Measurements from ENCODE around the gene RPS6KA2. TPM values are rescaled to one million over a fixed set of nuclear protein-coding genes. Genes with fewer than 3 reads are reported as not detected.

The RPS6KA2 gene
- total RNA-seq, 2 donors from 2014 or later = 7.8 to 13.6 TPM

GRCh38 chr6:166422201-166422940 is 204.7 kb downstream of the RPS6KA2 start:
- no peak overlapping the region for H3K27ac ChIP-seq

GRCh38 chr6:166420351-166420750 is 206.7 kb downstream of the RPS6KA2 start:
- H3K36me3 ChIP-seq = no peaks in the 10 kb centered on the region
- TF ChIP-seq CTCF (IDR thresholded peaks at IDR 0.05) = no peak
- intact Hi-C loops (cut with DNase I) = no loop called here

More at GRCh38 chr6:166422201-166422940, 204.7 kb downstream of the RPS6KA2 start:
- no peak for DNase-seq
- no peaks in the 10 kb centered on the region for H3K9me3 ChIP-seq
- TF ChIP-seq CTCF (IDR thresholded peaks at IDR 0.05) = no peak
- H3K9ac ChIP-seq (ENCODE audit: low read depth in 2 of 2, low read length in 2 of 2) = no peak overlapping the region
- no peaks in the 10 kb centered on the region for H3K27me3 ChIP-seq
- H3K36me3 ChIP-seq = no peaks in the 10 kb centered on the region
- H3K4me1 ChIP-seq = no peaks in the 10 kb centered on the region
- intact Hi-C loops (cut with DNase I) = no loop called here
- no peak overlapping the region for H3K4me3 ChIP-seq

GRCh38 chr6:166419717-166420116 is 207.3 kb downstream of the RPS6KA2 start:
- Histone ChIP-seq H3K9me3 (no peaks in the 10 kb centered on the region), H3K9ac (ENCODE audit: low read depth in 2 of 2, low read length in 2 of 2) (no peak overlapping the region), H3K4me1 (no peaks in the 10 kb centered on the region), H3K27me3 (no peaks in the 10 kb centered on the region), H3K4me3 (no peak overlapping the region), H3K36me3 (no peaks in the 10 kb centered on the region), H3K27ac (no peak overlapping the region)
- intact Hi-C loops (cut with DNase I) = no loop called here
- no peak for TF ChIP-seq CTCF (IDR thresholded peaks at IDR 0.05)
- DNase-seq = no peak

More at GRCh38 chr6:166420351-166420750, 206.7 kb downstream of the RPS6KA2 start:
- Histone ChIP-seq H3K4me3 (no peak overlapping the region), H3K9ac (ENCODE audit: low read depth in 2 of 2, low read length in 2 of 2) (no peak overlapping the region), H3K9me3 (no peaks in the 10 kb centered on the region), H3K27ac (no peak overlapping the region), H3K4me1 (no peaks in the 10 kb centered on the region), H3K27me3 (no peaks in the 10 kb centered on the region)
- no peak for DNase-seq

- TF ChIP-seq CTCF (IDR thresholded peaks at IDR 0.05) = no peak
- DNase-seq = no peak
- Histone ChIP-seq H3K27ac (no peak overlapping the region), H3K9ac (ENCODE audit: low read depth in 2 of 2, low read length in 2 of 2) (no peak overlapping the region), H3K9me3 (no peaks in the 10 kb centered on the region), H3K4me1 (no peaks in the 10 kb centered on the region), H3K27me3 (no peaks in the 10 kb centered on the region), H3K36me3 (no peaks in the 10 kb centered on the region), H3K4me3 (no peak overlapping the region)
- intact Hi-C loops (cut with DNase I) = no loop called here
Measured at GRCh38 chr6:166419286-166419685, 207.8 kb downstream of the RPS6KA2 start.

- H3K9ac ChIP-seq (ENCODE audit: low read depth in 2 of 2, low read length in 2 of 2) = no peak overlapping the region
- H3K36me3 ChIP-seq = no peaks in the 10 kb centered on the region
- no peak overlapping the region for H3K27ac ChIP-seq
- no peaks in the 10 kb centered on the region for H3K27me3 ChIP-seq
- no peak for DNase-seq
- no peak for TF ChIP-seq CTCF (IDR thresholded peaks at IDR 0.05)
- intact Hi-C loops (cut with DNase I) = no loop called here
- no peaks in the 10 kb centered on the region for H3K9me3 ChIP-seq
- H3K4me1 ChIP-seq = no peaks in the 10 kb centered on the region
- no peak overlapping the region for H3K4me3 ChIP-seq
Measured at GRCh38 chr6:166418691-166419143, 208.3 kb downstream of the RPS6KA2 start.

Data from colonic mucosa (tissue), 4 donors.